Aorta (tissue), 5 donors: ENCODE results near the gene ADGRD2. TPM values are rescaled to one million over a fixed set of nuclear protein-coding genes. Genes with fewer than 3 reads are reported as not detected.

Experiments used
- ATAC-seq: fragments of 200-7000 bp; cut with Tn5 transposase; one replicate; pipeline ENCODE4 v1.9.1; 2022; ENCODE audit warnings: moderate library complexity; ENCODE audit not compliant: low FRiP score
- DNase-seq, 2 donors: peaks; one replicate each; pipeline ENCODE4 v3.0.0-alpha.2; 2020
- H3K27ac ChIP-seq, 2 donors: one replicate each; pipeline ENCODE4 v1.5.1; 2013; ENCODE audit warnings: low read length in 2 of 2, mild to moderate bottlenecking in 2 of 2, moderate library complexity in 2 of 2, control low read depth in 1 of 2, inconsistent platforms in 1 of 2, low read depth in 1 of 2
- H3K27me3 ChIP-seq, 2 donors: one replicate each; pipeline ENCODE4 v1.6.1; 2013; ENCODE audit warnings: control low read depth in 1 of 2, low read length in 1 of 2, mild to moderate bottlenecking in 1 of 2, moderate library complexity in 1 of 2; ENCODE audit not compliant: insufficient read depth in 2 of 2, control insufficient read depth in 1 of 2
- H3K36me3 ChIP-seq, 2 donors: one replicate each; pipeline ENCODE4 v1.6.1; 2013; ENCODE audit warnings: control low read depth in 1 of 2, low read length in 1 of 2, mild to moderate bottlenecking in 1 of 2; ENCODE audit not compliant: insufficient read depth in 2 of 2, control insufficient read depth in 1 of 2
- H3K4me1 ChIP-seq, 2 donors: one replicate each; pipeline ENCODE4 v1.6.1; 2013; ENCODE audit warnings: low read length in 2 of 2, control low read depth in 1 of 2, mild to moderate bottlenecking in 1 of 2, moderate library complexity in 1 of 2; ENCODE audit not compliant: insufficient read depth in 2 of 2, control insufficient read depth in 1 of 2
- H3K4me3 ChIP-seq, 2 donors: one replicate each; pipeline ENCODE4 v1.5.1; 2013; ENCODE audit warnings: low read length in 2 of 2, control low read depth in 1 of 2, mild to moderate bottlenecking in 1 of 2
- H3K9me3 ChIP-seq: one replicate; pipeline ENCODE4 v1.6.1; 2013; ENCODE audit warnings: mild to moderate bottlenecking, low read length; ENCODE audit not compliant: control insufficient read depth
- WGBS, 2 donors: extraction: QIAGEN DNeasy Blood & Tissue Kit; methylation state at CpG; one replicate each; pipeline ENCODE4 v1.1.7; 2013; 5-methylcytosine and 5-hydroxymethylcytosine counted together
- intact Hi-C, 2 donors: fragments of 100-400 bp; cut with DNase I; formaldehyde crosslinking; loops; one replicate each; pipeline versions ENCODE4 v1.14.2 to v1.15.0; 2022
- polyA plus RNA-seq, 2 donors: library from polyadenylated mRNA; stranded (reverse); fragments of 200-250 nt; gene quantifications; one replicate each; pipeline ENCODE4 v1.2.3, GENCODE V29; 2013
- total RNA-seq, 2 donors: library from RNA; stranded (reverse); fragmentation: NEBNext Ultra II Directional; extraction: Animal tissue kit (Norgen Biotek cat#: 25700); gene quantifications; one replicate each; pipeline ENCODE4 v1.2.1, GENCODE V29; 2021
- donor health status: healthy with polysubstance abuse.
- donor health status: Bipolar disorder and iron deficiency.
- donor health status: DM: no; HTN: no; CAD: no.
- donor health status: DM: no; HTN: no; CAD: no.
- donor health status: DM: yes; HTN: yes; CAD: no.

ADGRD2 gene
- total and polyA plus RNA-seq, 4 donors, result not detected

GRCh38 chr9:124452326-124452725, 2.1 kb downstream of the ADGRD2 start:
- intact Hi-C loops, result no loop called here

GRCh38 chr9:124452841-124453585, 2.8 kb downstream of the ADGRD2 start:
- Histone ChIP-seq H3K4me3 (no peak overlapping the region), H3K4me1 (no peaks in the 10 kb centered on the region), H3K27me3 (no peaks in the 10 kb centered on the region), H3K9me3 (no peaks in the 10 kb centered on the region), H3K36me3 (no peaks in the 10 kb centered on the region), H3K27ac (no peak overlapping the region)
- 27 to 31% methylated on average over 57 to 85 of the region's 85 CpGs for WGBS, 2 donors
- intact Hi-C loops, result no loop called here
- DNase-seq, result peak; percentile 25 to 73
- ATAC-seq, result no peak

More at GRCh38 chr9:124452326-124452725, 2.1 kb downstream of the ADGRD2 start:
- Histone ChIP-seq H3K36me3 (no peaks in the 10 kb centered on the region), H3K27me3 (no peaks in the 10 kb centered on the region), H3K4me1 (no peaks in the 10 kb centered on the region), H3K27ac (no peak overlapping the region), H3K4me3 (no peak overlapping the region), H3K9me3 (no peaks in the 10 kb centered on the region)
- 72 to 80% methylated on average over 19 of the region's 19 CpGs for WGBS, 2 donors
- ATAC-seq, result no peak
- peak; percentile 26 to 71 for DNase-seq

- Histone ChIP-seq H3K4me1 (no peaks in the 10 kb centered on the region), H3K9me3 (no peaks in the 10 kb centered on the region), H3K27me3 (no peaks in the 10 kb centered on the region), H3K27ac (no peak overlapping the region), H3K36me3 (no peaks in the 10 kb centered on the region), H3K4me3 (no peak overlapping the region)
- ATAC-seq (no peak), DNase-seq (peak; percentile 42 to 66)
- WGBS, 2 donors, result 19 to 26% methylated on average over 34 to 35 of the region's 35 CpGs
- intact Hi-C loops, result no loop called here
Observed at GRCh38 chr9:124453586-124454191, 3.4 kb downstream of the ADGRD2 start.

DNA sequence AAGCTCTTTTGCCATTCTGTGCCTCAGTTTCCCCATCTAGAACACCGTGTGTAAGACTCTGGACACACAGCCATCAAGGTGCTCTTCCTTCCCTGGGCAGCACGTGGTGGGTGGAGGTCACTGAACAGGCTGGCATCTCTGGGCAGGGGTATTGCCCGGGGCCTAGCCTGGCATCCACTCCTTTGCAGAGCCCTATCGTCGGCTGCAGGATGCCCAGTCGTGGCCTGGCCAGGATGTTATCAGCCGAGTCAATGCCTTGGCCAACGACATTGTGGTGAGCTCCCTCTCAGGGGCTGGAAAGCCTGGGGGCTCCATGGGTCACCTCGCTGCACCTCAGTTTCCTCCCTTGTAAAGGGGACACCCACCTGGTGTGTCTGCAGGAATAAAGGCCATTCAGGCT, 4.0 kb downstream of the ADGRD2 start:
- ATAC-seq, result no peak
- Histone ChIP-seq H3K27me3 (no peaks in the 10 kb centered on the region), H3K4me1 (no peaks in the 10 kb centered on the region), H3K27ac (no peak overlapping the region), H3K4me3 (no peak overlapping the region), H3K36me3 (no peaks in the 10 kb centered on the region), H3K9me3 (no peaks in the 10 kb centered on the region)
- peak; percentile 33 to 52 for DNase-seq
- intact Hi-C loops, result no loop called here
- WGBS, 2 donors, result 77 to 78% methylated on average over 9 of the region's 9 CpGs

DNA sequence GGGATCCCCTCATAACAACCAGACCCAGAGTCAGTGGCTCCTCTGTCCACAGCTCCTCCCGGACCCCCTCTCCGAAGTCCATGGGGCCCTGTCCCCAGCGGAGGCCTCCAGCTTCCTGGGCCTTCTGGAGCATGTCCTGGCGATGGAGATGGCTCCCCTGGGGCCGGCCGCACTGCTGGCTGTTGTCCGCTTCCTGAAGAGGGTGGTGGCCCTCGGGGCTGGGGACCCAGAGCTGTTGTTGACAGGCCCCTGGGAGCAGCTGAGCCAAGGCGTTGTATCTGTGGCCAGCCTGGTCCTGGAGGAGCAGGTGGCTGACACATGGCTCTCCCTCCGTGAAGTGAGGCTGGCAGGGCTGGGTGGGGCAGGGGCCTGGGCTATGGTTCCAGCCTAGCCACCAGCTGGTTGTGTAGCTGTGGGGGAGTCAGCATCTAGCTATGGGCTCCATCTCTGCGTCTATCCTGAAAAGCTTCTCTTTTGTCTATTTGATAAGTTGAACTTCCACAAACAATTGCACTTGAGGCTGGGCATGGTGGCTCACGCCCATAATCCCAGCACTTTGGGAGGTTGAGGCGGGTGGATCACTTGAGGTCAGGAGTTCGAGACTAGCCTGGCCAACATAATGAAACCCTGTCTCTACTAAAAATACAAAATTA, 4.7 kb downstream of the ADGRD2 start:
- H3K4me3 ChIP-seq, result no peak overlapping the region
- H3K27ac ChIP-seq, result no peak overlapping the region
- WGBS, 2 donors, result 80 to 85% methylated on average over 14 of the region's 14 CpGs
- no peaks in the 10 kb centered on the region for H3K4me1 ChIP-seq
- ATAC-seq (no peak), DNase-seq (peak; percentile 36 to 71)
- H3K27me3 ChIP-seq, result no peaks in the 10 kb centered on the region
- no peaks in the 10 kb centered on the region for H3K9me3 ChIP-seq
- H3K36me3 ChIP-seq, result no peaks in the 10 kb centered on the region
- intact Hi-C loops, result no loop called here

DNA sequence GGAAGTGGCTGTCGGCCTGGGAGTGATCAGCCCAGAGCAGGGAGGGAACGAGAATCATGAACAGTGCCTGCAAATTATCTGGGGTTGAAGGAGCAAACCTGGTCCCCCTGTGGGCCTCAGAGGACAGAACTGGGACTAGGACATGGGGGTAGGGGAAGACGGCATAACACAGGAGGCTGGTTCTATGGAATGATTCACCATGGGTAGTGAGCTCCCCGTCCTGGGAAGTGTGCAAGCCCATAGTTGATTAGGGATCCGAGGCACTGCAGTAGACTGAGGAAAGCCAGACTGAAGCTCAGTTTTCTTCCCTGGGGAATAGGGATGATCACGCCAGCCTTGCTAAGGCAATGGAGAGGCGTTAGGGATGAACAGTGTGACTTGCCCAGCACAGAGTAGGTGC, 5.6 kb downstream of the ADGRD2 start:
- H3K4me1 ChIP-seq, result no peaks in the 10 kb centered on the region
- ATAC-seq, result no peak
- intact Hi-C loops, result no loop called here
- H3K36me3 ChIP-seq, result no peaks in the 10 kb centered on the region
- no peaks in the 10 kb centered on the region for H3K27me3 ChIP-seq
- DNase-seq, result peak in 1 of 2 donors; percentile 23
- H3K9me3 ChIP-seq, result no peaks in the 10 kb centered on the region
- 77 to 83% methylated on average over 7 of the region's 7 CpGs for WGBS, 2 donors
- H3K4me3 ChIP-seq, result no peak overlapping the region
- no peak overlapping the region for H3K27ac ChIP-seq

DNA sequence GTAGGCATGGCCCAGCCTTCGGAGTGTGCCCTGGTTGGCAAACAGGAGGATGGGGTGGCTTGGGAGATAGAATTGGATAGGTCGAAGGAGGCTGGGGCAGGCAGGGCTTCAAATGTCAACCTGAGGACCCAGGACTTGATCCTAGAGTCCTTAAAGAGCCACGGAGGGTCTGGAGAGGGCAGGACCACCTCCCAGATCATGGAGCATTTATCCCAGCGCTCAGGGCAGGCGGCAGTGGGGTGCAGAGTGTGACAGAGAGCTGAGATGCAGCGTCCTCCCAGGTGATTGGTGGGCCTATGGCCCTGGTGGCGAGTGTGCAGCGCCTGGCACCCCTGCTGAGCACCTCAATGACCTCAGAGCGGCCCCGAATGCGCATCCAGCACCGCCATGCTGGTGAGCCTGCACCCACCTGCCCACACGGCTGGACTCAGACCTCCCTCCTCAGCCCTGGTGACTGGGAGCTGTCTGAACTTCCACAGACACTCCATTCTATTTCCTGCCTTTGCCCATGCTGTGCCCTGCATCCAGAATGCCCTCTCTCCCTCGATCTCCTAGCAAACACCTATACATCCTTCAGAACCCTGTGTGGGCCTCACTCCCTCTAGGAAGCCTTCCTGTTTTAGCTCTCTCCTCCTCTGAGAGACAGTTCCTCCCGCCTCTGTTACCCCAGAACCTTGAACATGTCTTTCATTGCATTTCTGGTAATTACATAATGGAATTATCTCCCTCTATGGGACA, 6.3 kb downstream of the ADGRD2 start:
- DNase-seq (peak in 1 of 2 donors; percentile 62), ATAC-seq (no peak)
- WGBS, 2 donors, result 65 to 71% methylated on average over 14 to 15 of the region's 15 CpGs
- Histone ChIP-seq H3K27me3 (no peaks in the 10 kb centered on the region), H3K4me3 (no peak overlapping the region), H3K36me3 (no peaks in the 10 kb centered on the region), H3K4me1 (no peaks in the 10 kb centered on the region), H3K9me3 (no peaks in the 10 kb centered on the region), H3K27ac (no peak overlapping the region)
- intact Hi-C loops, result no loop called here

DNA sequence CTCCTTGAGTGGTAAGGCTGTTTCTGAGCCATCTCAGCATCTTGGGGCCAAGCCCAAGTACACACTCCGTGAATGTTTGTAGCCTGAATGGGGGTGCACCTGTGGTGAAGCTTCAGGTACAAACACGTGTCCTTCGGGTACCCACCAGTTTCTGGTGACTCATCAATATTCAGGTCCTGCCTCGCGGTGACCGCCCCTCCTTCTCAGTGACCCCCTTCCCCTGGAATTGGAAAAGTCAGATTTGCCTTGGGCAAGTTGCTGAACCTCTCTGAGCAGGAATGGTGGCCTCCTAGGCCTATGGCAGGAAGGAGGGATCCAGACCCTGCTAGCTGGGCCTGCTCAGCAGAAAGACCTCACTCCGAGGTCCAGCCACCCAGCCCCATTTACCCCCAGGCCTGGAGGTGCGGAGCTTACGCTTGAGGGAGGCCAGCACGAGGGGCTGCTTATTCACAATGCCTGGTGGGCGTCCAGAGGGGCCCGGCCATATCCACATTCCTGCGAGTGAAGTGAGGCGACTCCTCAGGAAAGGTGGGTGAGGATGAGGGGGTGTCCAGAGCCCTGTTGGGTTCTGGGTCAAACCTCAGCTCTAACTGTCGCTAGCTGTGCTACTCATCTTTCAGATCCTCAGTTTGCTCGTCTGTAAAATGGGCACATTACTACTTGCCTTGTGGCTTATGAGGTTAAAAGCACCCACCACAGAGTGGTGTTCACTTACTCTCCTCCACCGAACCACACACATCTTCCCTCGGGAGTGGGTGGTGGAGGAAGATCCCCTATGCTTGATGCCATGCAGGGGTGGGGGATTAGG, 7.0 kb downstream of the ADGRD2 start:
- Histone ChIP-seq H3K9me3 (no peaks in the 10 kb centered on the region), H3K4me1 (no peaks in the 10 kb centered on the region), H3K27me3 (no peaks in the 10 kb centered on the region), H3K27ac (no peak overlapping the region), H3K4me3 (no peak overlapping the region), H3K36me3 (no peaks in the 10 kb centered on the region)
- intact Hi-C loops, result no loop called here
- DNase-seq, result peak; percentile 23 to 62
- 83 to 85% methylated on average over 18 of the region's 18 CpGs for WGBS, 2 donors
- ATAC-seq, result no peak
